HG03280 (cell line): ENCODE measurements around the gene RARS2.

Experiments
- ATAC-seq: cut with Tn5 transposase; IDR thresholded peaks from one replicate; pipeline ENCODE4 v1.9.1; 2021; ENCODE audit warnings: mild to moderate bottlenecking, moderate library complexity; ENCODE audit not compliant: unreplicated experiment

RARS2 gene

GRCh38 chr6:87574237-87574804 is 15.5 kb downstream of the RARS2 start:
- no peak for ATAC-seq

- ATAC-seq, result no peak
Measured at GRCh38 chr6:87573307-87574024, 16.3 kb downstream of the RARS2 start.

- no peak for ATAC-seq
Measured at GRCh38 chr6:87572883-87573282, 16.9 kb downstream of the RARS2 start.

- ATAC-seq, result no peak
Measured at GRCh38 chr6:87572021-87572420, 17.8 kb downstream of the RARS2 start.

- no peak for ATAC-seq
Measured at GRCh38 chr6:87561017-87561416, 28.8 kb downstream of the RARS2 start.

GRCh38 chr6:87558446-87558845 is 31.3 kb downstream of the RARS2 start:
- no peak for ATAC-seq

- no peak for ATAC-seq
Measured at GRCh38 chr6:87555506-87555905, 34.3 kb downstream of the RARS2 start.

GRCh38 chr6:87553159-87553765 is 36.5 kb downstream of the RARS2 start:
- no peak for ATAC-seq

- no peak for ATAC-seq
Measured at GRCh38 chr6:87551799-87552198, 38.0 kb downstream of the RARS2 start.

GRCh38 chr6:87544474-87544735 is 45.4 kb downstream of the RARS2 start:
- ATAC-seq, result no peak

GRCh38 chr6:87543696-87544473 is 45.9 kb downstream of the RARS2 start:
- ATAC-seq, result no peak

GRCh38 chr6:87541744-87542143 is 48.0 kb downstream of the RARS2 start:
- no peak for ATAC-seq

GRCh38 chr6:87541041-87541440 is 48.7 kb downstream of the RARS2 start:
- ATAC-seq, result no peak

GRCh38 chr6:87540539-87540938 is 49.2 kb downstream of the RARS2 start:
- ATAC-seq, result no peak

- no peak for ATAC-seq
Measured at GRCh38 chr6:87539554-87539953, 50.2 kb downstream of the RARS2 start.

GRCh38 chr6:87538510-87539260 is 51.1 kb downstream of the RARS2 start:
- ATAC-seq, result no peak

GRCh38 chr6:87534377-87535047 is 55.3 kb downstream of the RARS2 start:
- no peak for ATAC-seq

- ATAC-seq, result no peak
Measured at GRCh38 chr6:87529221-87529620, 60.6 kb downstream of the RARS2 start.

GRCh38 chr6:87522686-87523085 is 67.1 kb downstream of the RARS2 start:
- ATAC-seq, result no peak

- no peak for ATAC-seq
Measured at GRCh38 chr6:87518453-87518852, 71.3 kb downstream of the RARS2 start.

- no peak for ATAC-seq
Measured at GRCh38 chr6:87514831-87515230, 75.0 kb downstream of the RARS2 start.
